Esophagus squamous epithelium (tissue), 5 donors: ENCODE results near the gene NCAM1. TPM values are rescaled to one million over a fixed set of nuclear protein-coding genes. Genes with fewer than 3 reads are reported as not detected.

Source experiments
- DNase-seq: peaks from one replicate; lab custom pipeline; 2025; lab: John Stamatoyannopoulos, UW
- H3K27ac ChIP-seq, 4 donors: fragments of 200-600 bp; sonication (generic); one replicate each; pipeline ENCODE4 v1.5.1; 2016 to 2019; ENCODE audit warnings: mild to moderate bottlenecking in 1 of 4
- H3K27me3 ChIP-seq, 4 donors: fragments of 200-600 bp; sonication (generic); 1 replicate in 3 of 4; 2 replicates in 1 of 4; pipeline versions ENCODE4 v1.5.1 to v1.6.0; 2017 to 2021; ENCODE audit warnings: antibody characterized with exemption in 1 of 4
- H3K36me3 ChIP-seq, 3 donors: fragments of 200-600 bp; sonication (generic); one replicate each; pipeline ENCODE4 v1.5.1; 2016 to 2019
- H3K4me1 ChIP-seq, 3 donors: fragments of 200-600 bp; sonication (generic); one replicate each; pipeline ENCODE4 v1.5.1; 2017 to 2019
- H3K4me3 ChIP-seq, 4 donors: fragments of 200-600 bp; sonication (generic); 1 replicate in 3 of 4; 2 replicates in 1 of 4; pipeline ENCODE4 v1.5.1; 2016 to 2019; ENCODE audit warnings: mild to moderate bottlenecking in 2 of 4, moderate library complexity in 1 of 4
- H3K9me3 ChIP-seq, 3 donors: fragments of 200-600 bp; sonication (generic); one replicate each; pipeline ENCODE4 v1.5.1; 2016 to 2019
- CTCF ChIP-seq, 6 experiments: fragments of 450-650 bp in 4 of 6; fragments of 200-600 bp in 2 of 6; sonication (generic) in 2 of 6; IDR thresholded peaks; one replicate each; pipeline ENCODE4 v1.5.1; 2016 to 2019; ENCODE audit warnings: antibody characterized with exemption in 6 of 6, mild to moderate bottlenecking in 4 of 6, moderate library complexity in 4 of 6
- POLR2A ChIP-seq, 4 donors: fragments of 450-650 bp; IDR thresholded peaks; one replicate each; pipeline ENCODE4 v1.6.1; 2017; ENCODE audit warnings: antibody characterized with exemption in 4 of 4, mild to moderate bottlenecking in 4 of 4, moderate library complexity in 3 of 4
- WGBS, 2 donors: methylation state at CpG; one replicate each; pipeline ENCODE4 v1.1.5; 2018; 5-methylcytosine and 5-hydroxymethylcytosine counted together
- intact Hi-C: fragments of 100-400 bp; cut with DNase I; formaldehyde crosslinking; loops from one replicate; pipeline ENCODE4 v1.15.0; 2022
- total RNA-seq, 4 donors: library from RNA; depleted of rRNA; stranded (reverse); fragments of >200 nt; gene quantifications; one replicate each; pipeline ENCODE4 v1.1.0, GENCODE V29; 2016
- donor health status: DM: yes; HTN: yes; CAD: no.

The NCAM1 gene
- total RNA-seq, 4 donors from 2014 or later = 1.6 to 16.4 (median 2.6) TPM

DNA sequence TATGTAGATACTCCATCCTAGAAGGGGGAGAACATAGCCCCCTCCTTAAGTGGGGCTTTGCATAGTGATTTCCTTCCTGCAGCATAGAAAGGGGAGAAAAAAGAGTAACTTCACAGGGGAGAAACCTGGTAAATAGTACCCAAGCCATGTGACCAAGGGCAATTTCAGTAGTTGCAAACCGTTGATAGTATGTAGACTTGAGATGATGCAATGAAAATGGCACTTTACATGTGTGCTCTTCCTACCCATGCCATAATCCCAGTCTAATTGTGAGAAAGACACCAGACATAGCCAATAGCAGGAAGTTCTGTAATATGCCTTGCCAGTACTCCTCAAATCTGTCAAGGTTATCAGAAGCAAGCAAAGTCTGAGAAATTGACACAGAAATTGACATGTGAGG is 104.1 kb downstream of the NCAM1 start:
- TF ChIP-seq CTCF (IDR thresholded peaks at IDR 0.05) (no peak), POLR2A (IDR thresholded peaks at IDR 0.05) (no peak)
- WGBS, 2 donors = 20 to 32% methylated on average over 1 of the region's 1 CpG
- intact Hi-C loops = no loop called here

DNA sequence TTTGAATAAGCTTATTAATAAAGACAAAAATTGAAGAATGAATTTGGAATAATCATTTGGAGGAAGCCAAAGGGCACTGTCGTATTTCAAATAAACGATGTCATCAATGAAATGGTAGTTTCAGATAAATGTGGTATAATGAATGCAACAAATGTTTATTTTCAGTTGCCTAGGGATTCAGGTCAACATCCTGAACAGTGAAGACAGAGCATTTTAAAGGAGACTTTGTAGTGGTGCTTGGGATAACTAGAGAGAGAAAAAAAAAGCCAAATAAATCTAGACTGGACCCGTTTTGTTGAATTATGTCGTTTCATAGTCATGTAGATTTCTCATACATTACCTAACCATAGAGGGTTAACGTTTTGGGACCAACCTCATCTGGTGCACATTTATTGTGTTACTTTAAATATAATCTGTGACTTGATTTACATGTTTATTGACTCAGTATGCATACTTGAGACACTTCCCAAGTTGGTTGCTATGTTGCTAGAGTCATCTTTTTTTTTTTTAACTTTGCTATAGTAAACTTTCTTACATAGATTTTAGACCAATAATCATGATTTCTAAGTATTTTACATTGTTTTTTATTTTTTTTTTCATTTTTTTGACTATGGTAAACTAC is 111.1 kb downstream of the NCAM1 start:
- no peak overlapping the region for H3K27ac ChIP-seq
- DNase-seq = no peak
- 46 to 54% methylated on average over 5 of the region's 5 CpGs for WGBS, 2 donors
- no peaks in the 10 kb centered on the region for H3K9me3 ChIP-seq
- H3K27me3 ChIP-seq = no peaks in the 10 kb centered on the region
- intact Hi-C loops = no loop called here
- TF ChIP-seq CTCF (IDR thresholded peaks at IDR 0.05) (no peak), POLR2A (IDR thresholded peaks at IDR 0.05) (no peak)
- no peaks in the 10 kb centered on the region for H3K36me3 ChIP-seq
- H3K4me1 ChIP-seq = no peaks in the 10 kb centered on the region
- no peak overlapping the region for H3K4me3 ChIP-seq

More for the DNA sequence above, 104.1 kb downstream of the NCAM1 start:
- no peak for DNase-seq
- no peaks in the 10 kb centered on the region for H3K4me1 ChIP-seq
- no peaks in the 10 kb centered on the region for H3K36me3 ChIP-seq
- no peak overlapping the region for H3K27ac ChIP-seq
- no peaks in the 10 kb centered on the region for H3K9me3 ChIP-seq
- no peaks in the 10 kb centered on the region for H3K27me3 ChIP-seq
- H3K4me3 ChIP-seq = no peak overlapping the region

DNA sequence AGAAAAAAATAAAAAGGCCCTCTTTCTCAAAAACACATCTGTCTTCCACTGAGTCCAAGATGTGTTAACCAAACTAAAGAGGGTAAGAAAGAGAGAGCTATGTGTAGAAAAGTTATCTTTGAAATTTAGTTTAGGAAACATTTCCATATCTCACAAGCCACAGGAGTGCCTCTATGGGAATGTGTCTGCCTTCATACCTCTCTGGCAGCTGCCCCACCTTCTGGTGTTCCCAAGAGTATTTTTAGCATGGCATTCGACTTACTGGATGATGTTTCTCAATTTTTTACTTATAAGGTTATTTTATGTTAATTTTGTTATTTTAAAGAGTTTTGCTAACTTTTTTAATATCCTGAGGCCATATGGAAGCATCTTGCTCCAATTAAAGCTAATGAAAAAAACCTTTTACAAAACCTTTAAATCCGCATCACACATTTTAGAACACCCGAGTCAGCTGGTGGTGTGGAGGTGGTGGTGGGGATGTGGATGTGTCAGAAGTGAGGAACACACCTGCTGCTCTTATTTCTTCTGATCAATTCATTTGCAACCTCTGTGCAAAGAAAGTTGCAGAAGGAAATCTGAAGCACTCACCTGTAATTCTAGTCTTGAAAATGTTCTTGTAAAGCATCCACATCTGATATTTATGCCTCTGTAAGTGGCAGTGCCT is 112.2 kb downstream of the NCAM1 start:
- H3K36me3 ChIP-seq = no peaks in the 10 kb centered on the region
- no peak for DNase-seq
- H3K4me1 ChIP-seq = no peaks in the 10 kb centered on the region
- TF ChIP-seq POLR2A (IDR thresholded peaks at IDR 0.05) (no peak), CTCF (IDR thresholded peaks at IDR 0.05) (no peak)
- no peak overlapping the region for H3K27ac ChIP-seq
- no peaks in the 10 kb centered on the region for H3K9me3 ChIP-seq
- H3K4me3 ChIP-seq = no peak overlapping the region
- intact Hi-C loops = no loop called here
- WGBS, 2 donors = 55 to 65% methylated on average over 3 of the region's 3 CpGs
- H3K27me3 ChIP-seq = no peaks in the 10 kb centered on the region

DNA sequence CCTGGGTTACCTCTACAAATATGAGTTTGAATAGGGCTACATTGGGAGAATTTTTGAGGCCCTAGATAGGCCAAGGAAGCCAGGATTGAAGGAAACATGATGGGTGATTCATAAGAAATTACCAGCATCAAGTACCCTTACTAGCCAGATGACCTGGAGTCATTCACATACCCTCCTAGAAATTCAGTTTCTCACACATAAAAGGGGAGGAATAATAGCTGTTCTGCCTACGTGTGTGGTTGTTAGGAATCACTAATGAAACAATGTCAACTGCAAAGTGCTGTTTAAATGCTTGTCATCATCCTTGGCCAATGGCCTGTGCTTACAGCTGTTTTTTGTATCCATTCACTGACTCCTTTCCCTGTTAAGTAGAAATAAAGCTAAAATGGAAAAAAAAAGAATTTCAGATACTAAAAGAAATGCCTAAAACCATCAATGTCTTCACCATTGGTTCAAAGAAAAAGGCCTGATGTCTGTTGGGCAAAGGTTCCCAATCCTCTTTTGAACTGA is 114.4 kb downstream of the NCAM1 start:
- Histone ChIP-seq H3K9me3 (no peaks in the 10 kb centered on the region), H3K36me3 (no peaks in the 10 kb centered on the region), H3K27me3 (no peaks in the 10 kb centered on the region), H3K27ac (no peak overlapping the region), H3K4me1 (no peaks in the 10 kb centered on the region), H3K4me3 (no peak overlapping the region)
- 38 to 44% methylated on average over 1 of the region's 1 CpG for WGBS, 2 donors
- TF ChIP-seq POLR2A (IDR thresholded peaks at IDR 0.05) = no peak
- no peak for TF ChIP-seq CTCF (IDR thresholded peaks at IDR 0.05)
- intact Hi-C loops = no loop called here
- no peak for DNase-seq

DNA sequence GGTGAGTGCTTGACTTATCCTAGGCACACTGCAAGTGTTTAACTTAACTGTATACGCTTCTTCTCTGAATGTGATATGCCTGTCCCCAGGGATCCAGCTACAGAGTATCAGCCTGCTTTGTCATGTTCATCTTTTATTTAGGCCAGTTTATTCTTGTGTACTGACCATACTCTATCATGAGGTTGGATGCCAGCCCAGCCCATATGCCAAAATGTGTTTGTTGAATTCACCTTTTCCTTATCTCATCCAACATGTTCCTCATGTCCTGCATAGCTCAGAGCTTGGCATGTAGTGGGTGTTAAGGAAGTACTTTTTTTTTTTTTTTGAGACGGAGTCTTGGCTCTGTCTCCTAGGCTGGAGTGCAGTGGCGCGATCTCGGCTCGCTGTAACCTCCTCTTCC is 116.2 kb downstream of the NCAM1 start:
- H3K9me3 ChIP-seq = no peaks in the 10 kb centered on the region
- DNase-seq = no peak
- H3K4me1 ChIP-seq = no peaks in the 10 kb centered on the region
- no peak overlapping the region for H3K27ac ChIP-seq
- intact Hi-C loops = no loop called here
- H3K27me3 ChIP-seq = no peaks in the 10 kb centered on the region
- no peak overlapping the region for H3K4me3 ChIP-seq
- TF ChIP-seq POLR2A (IDR thresholded peaks at IDR 0.05) (no peak), CTCF (IDR thresholded peaks at IDR 0.05) (no peak)
- no peaks in the 10 kb centered on the region for H3K36me3 ChIP-seq
- WGBS, 2 donors = 84 to 85% methylated on average over 6 of the region's 6 CpGs
